Thymus (tissue), 14 donors: ENCODE data around the gene NKX2-8. TPM values are rescaled to one million over a fixed set of nuclear protein-coding genes. Genes with fewer than 3 reads are reported as not detected.

Experiments used
- DNase-seq, 9 donors: peaks; one replicate each; pipeline ENCODE4 v3.0.0-alpha.2; 2013; ENCODE audit warnings: low spot score in 9 of 9, low read depth in 6 of 9, missing footprints in 1 of 9
- H3K27ac ChIP-seq, 2 donors: one replicate each; pipeline ENCODE4 v1.5.1; 2013; ENCODE audit warnings: control low read depth in 1 of 2, low read depth in 1 of 2, low read length in 1 of 2, mild to moderate bottlenecking in 1 of 2, moderate library complexity in 1 of 2
- H3K27me3 ChIP-seq, 2 donors: one replicate each; pipeline ENCODE4 v1.5.1; 2013; ENCODE audit warnings: low read length in 1 of 2; ENCODE audit not compliant: control insufficient read depth in 2 of 2, insufficient read depth in 1 of 2
- H3K36me3 ChIP-seq, 2 donors: one replicate each; pipeline ENCODE4 v1.5.1; 2013; ENCODE audit warnings: low read length in 1 of 2, mild to moderate bottlenecking in 1 of 2, moderate library complexity in 1 of 2; ENCODE audit not compliant: control insufficient read depth in 2 of 2, insufficient read depth in 2 of 2
- H3K4me1 ChIP-seq, 2 donors: one replicate each; pipeline ENCODE4 v1.5.1; 2013; ENCODE audit warnings: low read length in 2 of 2; ENCODE audit not compliant: control insufficient read depth in 2 of 2, insufficient read depth in 2 of 2
- H3K4me3 ChIP-seq, 2 donors: one replicate each; pipeline ENCODE4 v1.5.1; 2013; ENCODE audit warnings: low read length in 2 of 2, control low read depth in 1 of 2, mild to moderate bottlenecking in 1 of 2
- H3K9me3 ChIP-seq, 2 donors: one replicate each; pipeline ENCODE4 v1.5.1; 2013; ENCODE audit warnings: low read length in 1 of 2, mild to moderate bottlenecking in 1 of 2; ENCODE audit not compliant: control insufficient read depth in 2 of 2, insufficient read depth in 1 of 2
- WGBS: extraction: QIAGEN DNeasy Blood & Tissue Kit; methylation state at CpG from one replicate; pipeline ENCODE4 v1.1.7; 2013; 5-methylcytosine and 5-hydroxymethylcytosine counted together
- long read RNA-seq, 10 donors: transcript quantifications; one replicate each; lab custom pipeline, GENCODE V29; 2026
- polyA plus RNA-seq: library from polyadenylated mRNA; stranded (reverse); fragments of 200-250 nt; gene quantifications from one replicate; pipeline ENCODE4 v1.2.3, GENCODE V29; 2013
- total RNA-seq: library from RNA; stranded (reverse); fragments of 120-200 nt; gene quantifications from one replicate; pipeline ENCODE4 v1.2.4, GENCODE V29; 2013
- donor health status: healthy.

NKX2-8 gene
- total RNA-seq (0.05 TPM), polyA plus RNA-seq (0.32 TPM)
- long read RNA-seq, donor 1 = 0 reads
- long read RNA-seq, donor 2 = 0 reads
- long read RNA-seq, donor 3 = 0 reads
- long read RNA-seq, donor 4 = 0 reads
- long read RNA-seq, donor 5 = 0 reads
- long read RNA-seq, donor 6 = 0 reads
- long read RNA-seq, donor 7, partial matches to known transcripts = 0 of 1 reads
- long read RNA-seq, donor 7, other reads (novel, unspliced or antisense) = 0 of 1 reads
- long read RNA-seq, donor 8 = 0 reads
- long read RNA-seq, donor 9 = 0 reads
- long read RNA-seq, donor 10 = 0 reads

- Histone ChIP-seq H3K36me3 (no peaks in the 10 kb centered on the region), H3K9me3 (peaks cover 0 to 6% of the 10 kb centered on the region in 2 donors), H3K27me3 (peaks cover 67 to 93% of the 10 kb centered on the region in 2 donors), H3K4me3 (peak within 1 kb of the TSS in 1 of 2 donors; percentile 29), H3K4me1 (peaks cover 0 to 2% of the 10 kb centered on the region in 2 donors), H3K27ac (no peak within 1 kb of the TSS)
- WGBS = 4% methylated on average over 62 of the region's 62 CpGs
- no peak for DNase-seq
Observed at GRCh38 chr14:36582011-36582873, at the start of gene NKX2-8. NKX2-8 (minus strand) TSS chr14:36582614; CDS start chr14:36582389, 225 bp downstream.

- Histone ChIP-seq H3K27ac (no peak overlapping the region), H3K4me1 (no peaks in the 10 kb centered on the region), H3K9me3 (no peaks in the 10 kb centered on the region), H3K27me3 (no peaks in the 10 kb centered on the region), H3K4me3 (no peak overlapping the region), H3K36me3 (no peaks in the 10 kb centered on the region)
- WGBS = 77% methylated on average over 3 of the region's 3 CpGs
- DNase-seq = no peak
Observed at GRCh38 chr14:36627981-36628380, 45.6 kb upstream of the NKX2-8 start.

GRCh38 chr14:36626151-36626550 is 43.7 kb upstream of the NKX2-8 start:
- H3K27ac ChIP-seq = no peak overlapping the region
- no peaks in the 10 kb centered on the region for H3K36me3 ChIP-seq
- H3K9me3 ChIP-seq = no peaks in the 10 kb centered on the region
- H3K4me3 ChIP-seq = no peak overlapping the region
- no peaks in the 10 kb centered on the region for H3K27me3 ChIP-seq
- H3K4me1 ChIP-seq = no peaks in the 10 kb centered on the region
- 75% methylated on average over 4 of the region's 4 CpGs for WGBS
- no peak for DNase-seq

- H3K4me1 ChIP-seq = no peaks in the 10 kb centered on the region
- no peaks in the 10 kb centered on the region for H3K27me3 ChIP-seq
- no peak overlapping the region for H3K4me3 ChIP-seq
- no peak for DNase-seq
- H3K36me3 ChIP-seq = no peaks in the 10 kb centered on the region
- WGBS = 85% methylated on average over 4 of the region's 4 CpGs
- H3K9me3 ChIP-seq = no peaks in the 10 kb centered on the region
- no peak overlapping the region for H3K27ac ChIP-seq
Observed at GRCh38 chr14:36625436-36625835, 43.0 kb upstream of the NKX2-8 start.

- H3K9me3 ChIP-seq = no peaks in the 10 kb centered on the region
- no peaks in the 10 kb centered on the region for H3K36me3 ChIP-seq
- no peaks in the 10 kb centered on the region for H3K4me1 ChIP-seq
- H3K27ac ChIP-seq = no peak overlapping the region
- DNase-seq = no peak
- H3K4me3 ChIP-seq = no peak overlapping the region
- no peaks in the 10 kb centered on the region for H3K27me3 ChIP-seq
- WGBS = 92% methylated on average over 1 of the region's 1 CpG
Observed at GRCh38 chr14:36625014-36625413, 42.6 kb upstream of the NKX2-8 start.

GRCh38 chr14:36619853-36620252 is 37.4 kb upstream of the NKX2-8 start:
- no peak overlapping the region for H3K27ac ChIP-seq
- no peaks in the 10 kb centered on the region for H3K36me3 ChIP-seq
- H3K9me3 ChIP-seq = no peaks in the 10 kb centered on the region
- no peak overlapping the region for H3K4me3 ChIP-seq
- DNase-seq = no peak
- no peaks in the 10 kb centered on the region for H3K27me3 ChIP-seq
- H3K4me1 ChIP-seq = no peaks in the 10 kb centered on the region
- 88% methylated on average over 2 of the region's 2 CpGs for WGBS

- WGBS = 74% methylated on average over 3 of the region's 3 CpGs
- Histone ChIP-seq H3K36me3 (no peaks in the 10 kb centered on the region), H3K27ac (no peak overlapping the region), H3K4me3 (no peak overlapping the region), H3K9me3 (no peaks in the 10 kb centered on the region), H3K27me3 (no peaks in the 10 kb centered on the region), H3K4me1 (no peaks in the 10 kb centered on the region)
- no peak for DNase-seq
Observed at GRCh38 chr14:36619131-36619530, 36.7 kb upstream of the NKX2-8 start.

- H3K4me1 ChIP-seq = no peaks in the 10 kb centered on the region
- H3K9me3 ChIP-seq = no peaks in the 10 kb centered on the region
- no peak overlapping the region for H3K4me3 ChIP-seq
- no peak overlapping the region for H3K27ac ChIP-seq
- no peaks in the 10 kb centered on the region for H3K27me3 ChIP-seq
- DNase-seq = no peak
- H3K36me3 ChIP-seq = no peaks in the 10 kb centered on the region
- 79% methylated on average over 2 of the region's 2 CpGs for whole genome bisulfite sequencing
Observed at GRCh38 chr14:36618641-36619040, 36.2 kb upstream of the NKX2-8 start.

- Histone ChIP-seq H3K9me3 (no peaks in the 10 kb centered on the region), H3K27ac (no peak overlapping the region), H3K4me3 (no peak overlapping the region), H3K4me1 (no peaks in the 10 kb centered on the region), H3K27me3 (no peaks in the 10 kb centered on the region), H3K36me3 (no peaks in the 10 kb centered on the region)
- no peak for DNase-seq
- WGBS = 76% methylated on average over 5 of the region's 5 CpGs
Observed at GRCh38 chr14:36617824-36618223, 35.4 kb upstream of the NKX2-8 start.
